ENCODE data around the gene TMEM239.

The TMEM239 gene

GRCh38 chr20:2851086-2851485, 34.9 kb downstream of the TMEM239 start:
- DNase-seq = no peak

- no peak for DNase-seq
These were observed 42.4 kb downstream of the TMEM239 start for GRCh38 chr20:2858591-2858990.

- DNase-seq = no peak
These were observed 43.4 kb downstream of the TMEM239 start for GRCh38 chr20:2859330-2860121.

GRCh38 chr20:2864626-2865025, 48.5 kb downstream of the TMEM239 start:
- DNase-seq = no peak

GRCh38 chr20:2865101-2865500, 48.9 kb downstream of the TMEM239 start:
- no peak for DNase-seq

GRCh38 chr20:2865630-2866029, 49.5 kb downstream of the TMEM239 start:
- DNase-seq = no peak

GRCh38 chr20:2866236-2866635, 50.1 kb downstream of the TMEM239 start:
- no peak for DNase-seq

- no peak for DNase-seq
These were observed 51.1 kb downstream of the TMEM239 start for GRCh38 chr20:2867081-2867864.
